DND-41 (cell line): ENCODE data around the gene SKAP1.

Experiments
- ATAC-seq: fragments of 200-7000 bp; cut with Tn5 transposase; 3 replicates; pipeline ENCODE4 v1.9.1; 2021; ENCODE audit warnings: low read depth; ENCODE audit not compliant: insufficient read depth
- DNase-seq: peaks from one replicate; pipeline ENCODE4 v3.0.0-alpha.2; 2020
- H2AFZ ChIP-seq: 2 replicates; pipeline ENCODE4 v1.6.0; 2012; ENCODE audit warnings: low read depth, low read length
- H3K27ac ChIP-seq: 2 replicates; pipeline ENCODE4 v1.5.1; 2012; ENCODE audit warnings: low read length, inconsistent platforms
- H3K27me3 ChIP-seq: fragments of 200-600 bp; sonication (generic); 2 replicates; pipeline ENCODE4 v1.6.0; 2012; ENCODE audit warnings: low read length, mild to moderate bottlenecking, inconsistent platforms; ENCODE audit not compliant: insufficient read depth, poor library complexity
- H3K36me3 ChIP-seq: 2 replicates; pipeline ENCODE4 v1.5.1; 2012; ENCODE audit warnings: low read length, inconsistent platforms; ENCODE audit not compliant: insufficient read depth
- H3K4me1 ChIP-seq: 2 replicates; pipeline ENCODE4 v1.5.1; 2012; ENCODE audit warnings: mild to moderate bottlenecking, low read length; ENCODE audit not compliant: insufficient read depth
- H3K4me2 ChIP-seq: 2 replicates; pipeline ENCODE4 v1.6.0; 2012; ENCODE audit warnings: mild to moderate bottlenecking, moderate library complexity, low read length, inconsistent platforms; ENCODE audit not compliant: insufficient read depth
- H3K4me3 ChIP-seq, 2 experiments: fragments of 200-600 bp in 1 of 2; shearing (Covaris generic) in 1 of 2; 2 replicates each; pipeline ENCODE4 v1.5.1; 2012 to 2016; ENCODE audit warnings: inconsistent platforms in 2 of 2, low read length in 2 of 2, mild to moderate bottlenecking in 2 of 2, low read depth in 1 of 2, moderate library complexity in 1 of 2
- H3K79me2 ChIP-seq: 2 replicates; pipeline ENCODE4 v1.6.0; 2012; ENCODE audit warnings: low read length, inconsistent platforms; ENCODE audit not compliant: insufficient read depth
- H3K9ac ChIP-seq: 2 replicates; pipeline ENCODE4 v1.6.0; 2012; ENCODE audit warnings: low read depth, mild to moderate bottlenecking, inconsistent platforms, low read length, moderate library complexity
- H3K9me3 ChIP-seq: 2 replicates; pipeline ENCODE4 v1.5.1; 2012; ENCODE audit warnings: low read length, moderate library complexity, mild to moderate bottlenecking, inconsistent platforms; ENCODE audit not compliant: insufficient read depth, severe bottlenecking
- H4K20me1 ChIP-seq: 2 replicates; pipeline ENCODE4 v1.6.0; 2012; ENCODE audit warnings: low read length; ENCODE audit not compliant: insufficient read depth
- EZH2 ChIP-seq: IDR thresholded peaks from 3 replicates; pipeline ENCODE4 v1.6.1; 2012; ENCODE audit warnings: borderline replicate concordance, low read depth, mild to moderate bottlenecking, moderate library complexity, low read length, inconsistent platforms; ENCODE audit not compliant: severe bottlenecking
- TF ChIP-seq, protein P1 (sequence below): IDR thresholded peaks from 2 replicates; pipeline ENCODE4 v1.5.1; 2012; ENCODE audit warnings: borderline replicate concordance, low read length, moderate library complexity, mild to moderate bottlenecking; ENCODE audit not compliant: poor library complexity, severe bottlenecking; ENCODE audit errors: extremely low read depth

Gene SKAP1

DNA sequence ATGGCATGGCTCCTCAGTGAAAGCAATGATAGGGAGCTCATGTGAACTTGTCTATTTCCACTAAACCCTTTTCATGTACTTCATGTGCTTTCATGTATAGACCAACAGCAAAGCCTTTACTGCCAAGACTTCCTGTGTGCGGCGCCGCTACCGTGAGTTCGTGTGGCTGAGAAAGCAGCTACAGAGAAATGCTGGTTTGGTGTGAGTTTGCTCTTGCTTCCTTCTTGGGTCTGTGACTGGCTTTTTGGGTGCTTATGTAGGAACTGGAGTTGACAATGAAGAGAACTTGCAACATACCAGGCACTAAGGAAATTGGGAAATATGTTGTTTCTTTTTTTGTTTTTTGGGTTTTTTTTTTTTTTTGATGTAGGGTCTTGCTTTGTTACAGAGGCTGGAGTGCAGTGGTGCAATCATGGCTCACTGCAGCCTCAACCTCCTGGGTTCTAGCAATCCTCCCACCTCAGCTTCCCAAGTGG is 316.8 kb downstream of the SKAP1 start:
- Histone ChIP-seq H3K4me3 (no peak overlapping the region), H2AFZ (no peak overlapping the region), H3K36me3 (peaks cover 25% of the 10 kb centered on the region; the same call in 1 of the 2 replicates), H3K4me1 (peaks cover 21% of the 10 kb centered on the region), H3K9me3 (no peaks in the 10 kb centered on the region), H3K79me2 (peaks cover 40% of the 10 kb centered on the region), H3K9ac (no peak overlapping the region), H3K27ac (no peak overlapping the region), H3K4me2 (no peak overlapping the region), H3K27me3 (no peaks in the 10 kb centered on the region), H4K20me1 (no peaks in the 10 kb centered on the region; the same call in 1 of the 2 replicates)
- TF ChIP-seq EZH2, result no peak
- TF ChIP-seq, protein P1, sequence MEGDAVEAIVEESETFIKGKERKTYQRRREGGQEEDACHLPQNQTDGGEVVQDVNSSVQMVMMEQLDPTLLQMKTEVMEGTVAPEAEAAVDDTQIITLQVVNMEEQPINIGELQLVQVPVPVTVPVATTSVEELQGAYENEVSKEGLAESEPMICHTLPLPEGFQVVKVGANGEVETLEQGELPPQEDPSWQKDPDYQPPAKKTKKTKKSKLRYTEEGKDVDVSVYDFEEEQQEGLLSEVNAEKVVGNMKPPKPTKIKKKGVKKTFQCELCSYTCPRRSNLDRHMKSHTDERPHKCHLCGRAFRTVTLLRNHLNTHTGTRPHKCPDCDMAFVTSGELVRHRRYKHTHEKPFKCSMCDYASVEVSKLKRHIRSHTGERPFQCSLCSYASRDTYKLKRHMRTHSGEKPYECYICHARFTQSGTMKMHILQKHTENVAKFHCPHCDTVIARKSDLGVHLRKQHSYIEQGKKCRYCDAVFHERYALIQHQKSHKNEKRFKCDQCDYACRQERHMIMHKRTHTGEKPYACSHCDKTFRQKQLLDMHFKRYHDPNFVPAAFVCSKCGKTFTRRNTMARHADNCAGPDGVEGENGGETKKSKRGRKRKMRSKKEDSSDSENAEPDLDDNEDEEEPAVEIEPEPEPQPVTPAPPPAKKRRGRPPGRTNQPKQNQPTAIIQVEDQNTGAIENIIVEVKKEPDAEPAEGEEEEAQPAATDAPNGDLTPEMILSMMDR, result no peak
- ATAC-seq (peak; percentile 69), DNase-seq (peak; percentile 39)

DNA sequence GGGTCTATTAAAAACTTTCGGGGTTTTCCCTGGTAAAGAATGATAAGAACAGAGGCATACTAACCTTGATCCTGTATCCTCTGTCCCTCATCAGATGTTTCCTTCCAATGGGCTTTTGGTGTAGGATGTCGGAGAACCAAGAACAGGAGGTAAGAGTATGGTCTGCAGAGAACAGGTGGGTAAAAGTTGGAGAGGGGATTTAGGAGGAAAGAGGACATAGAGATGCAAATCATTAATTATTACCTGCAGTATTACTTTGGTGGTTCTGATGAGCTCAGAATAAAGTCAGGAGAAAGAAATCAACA is 318.1 kb downstream of the SKAP1 start:
- no peak overlapping the region for H3K4me2 ChIP-seq
- H3K79me2 ChIP-seq, result peaks cover 46% of the 10 kb centered on the region
- H3K4me3 ChIP-seq, result no peak overlapping the region
- DNase-seq (no peak), ATAC-seq (no peak)
- no peak for TF ChIP-seq EZH2
- TF ChIP-seq, protein P1, result no peak
- H3K27me3 ChIP-seq, result no peaks in the 10 kb centered on the region
- H3K27ac ChIP-seq, result no peak overlapping the region
- H3K9ac ChIP-seq, result no peak overlapping the region
- peaks cover 26% of the 10 kb centered on the region for H3K4me1 ChIP-seq
- H4K20me1 ChIP-seq, result no peaks in the 10 kb centered on the region; the same call in 1 of the 2 replicates
- peaks cover 16% of the 10 kb centered on the region; the same call in 1 of the 2 replicates for H3K36me3 ChIP-seq
- no peak overlapping the region for H2AFZ ChIP-seq
- no peaks in the 10 kb centered on the region for H3K9me3 ChIP-seq

DNA sequence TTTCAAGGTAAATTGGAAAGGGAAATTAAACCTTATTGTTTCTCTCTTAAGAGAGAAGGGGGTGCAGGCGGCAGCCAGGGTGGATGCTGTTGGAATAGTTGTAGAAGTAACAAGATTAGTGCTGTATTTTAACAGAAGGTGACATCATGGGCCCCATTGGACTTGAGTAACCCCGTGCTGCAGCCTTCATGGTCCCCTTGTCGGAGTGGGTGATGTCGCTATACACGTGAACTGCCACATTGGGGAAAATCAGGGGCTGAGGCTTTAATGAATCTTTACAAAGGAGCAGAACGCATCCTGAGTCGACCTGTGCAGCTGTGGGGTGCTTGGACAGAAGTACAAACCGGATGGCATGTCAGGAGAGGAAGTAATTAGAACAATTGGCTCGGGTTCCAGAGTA is 319.3 kb downstream of the SKAP1 start:
- H3K9ac ChIP-seq, result no peak overlapping the region
- no peak overlapping the region for H3K27ac ChIP-seq
- H3K4me1 ChIP-seq, result peaks cover 31% of the 10 kb centered on the region
- H4K20me1 ChIP-seq, result no peaks in the 10 kb centered on the region; the same call in 1 of the 2 replicates
- H2AFZ ChIP-seq, result no peak overlapping the region
- no peak overlapping the region for H3K4me2 ChIP-seq
- DNase-seq (no peak), ATAC-seq (no peak)
- no peaks in the 10 kb centered on the region for H3K27me3 ChIP-seq
- H3K36me3 ChIP-seq, result peaks cover 15% of the 10 kb centered on the region; the same call in 1 of the 2 replicates
- H3K9me3 ChIP-seq, result no peaks in the 10 kb centered on the region
- TF ChIP-seq EZH2, result no peak
- TF ChIP-seq, protein P1, result no peak
- H3K4me3 ChIP-seq, result no peak overlapping the region
- peaks cover 46% of the 10 kb centered on the region for H3K79me2 ChIP-seq
